ENCODE results near the gene PARM1.

Gene PARM1

GRCh38 chr4:75081561-75081960, 148.6 kb downstream of the PARM1 start:
- DNase-seq (ENCODE audit: low read depth): no peak

- DNase-seq (ENCODE audit: low read depth): no peak
These were observed 154.5 kb downstream of the PARM1 start for GRCh38 chr4:75087416-75087815.

- DNase-seq (ENCODE audit: low read depth): no peak
These were observed 154.9 kb downstream of the PARM1 start for GRCh38 chr4:75087865-75088264.

GRCh38 chr4:75089206-75089605, 156.3 kb downstream of the PARM1 start:
- DNase-seq (ENCODE audit: low read depth): no peak

GRCh38 chr4:75099321-75099720, 166.4 kb downstream of the PARM1 start:
- DNase-seq (ENCODE audit: low read depth): no peak

Measured in stimulated activated CD8-positive, alpha-beta memory T cell treated with anti-CD3 and anti-CD28 coated beads, Interleukin-15, amount 100 ng/mL, for 24 hours (primary cell).